Stomach (tissue), 4 donors: ENCODE measurements around the gene ANGEL2.

Experiments
- EP300 ChIP-seq: sonication (generic); formaldehyde crosslinking; IDR thresholded peaks from one replicate; pipeline ENCODE4 v1.6.1; 2017; ENCODE audit warnings: antibody characterized with exemption
- POLR2A ChIP-seq, 4 donors: fragments of 450-650 bp; IDR thresholded peaks; one replicate each; pipeline ENCODE4 v1.6.1; 2016; ENCODE audit warnings: antibody characterized with exemption in 4 of 4, control low read depth in 2 of 4, mild to moderate bottlenecking in 1 of 4, moderate library complexity in 1 of 4
- POLR2AphosphoS5 ChIP-seq, 3 donors: sonication (generic); formaldehyde crosslinking; IDR thresholded peaks; one replicate each; pipeline ENCODE4 v1.6.1; 2016; ENCODE audit warnings: antibody characterized with exemption in 3 of 3
- TF ChIP-seq, protein P1 (sequence below), 7 experiments: fragments of 450-650 bp in 4 of 7; fragments of 200-600 bp in 3 of 7; sonication (generic) in 3 of 7; IDR thresholded peaks; one replicate each; pipeline ENCODE4 v1.5.1; 2016 to 2019; ENCODE audit warnings: antibody characterized with exemption in 7 of 7, control low read depth in 2 of 7, mild to moderate bottlenecking in 1 of 7

DNA sequence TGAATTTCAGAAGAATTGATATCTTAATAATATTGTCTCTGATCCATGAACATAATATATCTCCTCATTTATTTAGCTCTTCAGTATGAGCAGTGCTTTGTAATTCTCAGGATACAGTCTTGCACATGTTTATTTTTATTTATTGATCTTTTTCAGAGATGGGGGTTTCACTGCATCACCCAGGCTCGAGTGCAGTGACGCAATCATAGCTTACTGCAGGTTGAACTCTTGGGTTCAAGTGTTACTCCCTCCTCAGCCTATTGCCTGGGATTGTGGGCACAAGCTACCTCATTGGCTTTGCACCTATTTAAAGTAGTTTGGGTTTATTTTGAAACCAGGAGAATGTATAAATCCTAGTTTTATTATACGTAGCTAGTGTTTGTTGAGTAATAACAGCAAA is 40.1 kb upstream of the ANGEL2 start:
- TF ChIP-seq POLR2A (IDR thresholded peaks at IDR 0.05), result no peak
- TF ChIP-seq, protein P1, sequence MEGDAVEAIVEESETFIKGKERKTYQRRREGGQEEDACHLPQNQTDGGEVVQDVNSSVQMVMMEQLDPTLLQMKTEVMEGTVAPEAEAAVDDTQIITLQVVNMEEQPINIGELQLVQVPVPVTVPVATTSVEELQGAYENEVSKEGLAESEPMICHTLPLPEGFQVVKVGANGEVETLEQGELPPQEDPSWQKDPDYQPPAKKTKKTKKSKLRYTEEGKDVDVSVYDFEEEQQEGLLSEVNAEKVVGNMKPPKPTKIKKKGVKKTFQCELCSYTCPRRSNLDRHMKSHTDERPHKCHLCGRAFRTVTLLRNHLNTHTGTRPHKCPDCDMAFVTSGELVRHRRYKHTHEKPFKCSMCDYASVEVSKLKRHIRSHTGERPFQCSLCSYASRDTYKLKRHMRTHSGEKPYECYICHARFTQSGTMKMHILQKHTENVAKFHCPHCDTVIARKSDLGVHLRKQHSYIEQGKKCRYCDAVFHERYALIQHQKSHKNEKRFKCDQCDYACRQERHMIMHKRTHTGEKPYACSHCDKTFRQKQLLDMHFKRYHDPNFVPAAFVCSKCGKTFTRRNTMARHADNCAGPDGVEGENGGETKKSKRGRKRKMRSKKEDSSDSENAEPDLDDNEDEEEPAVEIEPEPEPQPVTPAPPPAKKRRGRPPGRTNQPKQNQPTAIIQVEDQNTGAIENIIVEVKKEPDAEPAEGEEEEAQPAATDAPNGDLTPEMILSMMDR (IDR thresholded peaks at IDR 0.05), result no peak
- TF ChIP-seq POLR2AphosphoS5 (IDR thresholded peaks at IDR 0.05), result no peak
- TF ChIP-seq EP300, result no peak
